GM12878 (cell line): ENCODE measurements around the gene TSPAN15. TPM values are rescaled to one million over a fixed set of nuclear protein-coding genes. Genes with fewer than 3 reads are reported as not detected.

Experiments used
- ATAC-seq: fragments of 200-7000 bp; cut with Tn5 transposase; 3 replicates; pipeline ENCODE4 v1.9.1; 2020; ENCODE audit warnings: mild to moderate bottlenecking, moderate library complexity
- BruUV-seq: library from RNA; stranded (reverse); fragments of 400-500 nt; replicated peaks from 2 replicates; lab custom pipeline; 2021; lab: Mats Ljungman, UMichigan
- CTCF ChIA-PET: fragments of 300-600 bp; sonication (Branson Sonifier 250); formaldehyde crosslinking; extraction: SDS; loops from one replicate; lab custom pipeline; 2021; ENCODE audit warnings: inconsistent platforms; lab: Yijun Ruan, JAX
- POLR2A ChIA-PET: fragments of 350-600 bp; formaldehyde crosslinking; extraction: SDS; loops from one replicate; lab custom pipeline; 2021; ENCODE audit warnings: inconsistent platforms; lab: Charles Lee
- RAD21 ChIA-PET: fragments of 300-600 bp; sonication (Branson Sonifier 250); formaldehyde crosslinking; loops from one replicate; lab custom pipeline; 2023; ENCODE audit warnings: antibody characterized with exemption; ENCODE audit not compliant: unreplicated experiment; lab: Charles Lee
- SMC1A ChIA-PET: fragments of 300-600 bp; sonication (Branson Sonifier 250); formaldehyde crosslinking; loops from one replicate; lab custom pipeline; 2023; ENCODE audit not compliant: unreplicated experiment, uncharacterized antibody; lab: Charles Lee
- DNase-seq: peaks from one replicate; pipeline ENCODE4 v3.0.0-alpha.2; 2011; ENCODE audit warnings: low read depth, low spot score
- FAIRE-seq: peaks from 3 replicates; lab custom pipeline; 2011; peaks lifted over from hg19 to GRCh38; lab: Jason Lieb, UNC
- H2AFZ ChIP-seq: 2 replicates; pipeline ENCODE4 v1.6.0; 2011; ENCODE audit warnings: low read depth, low read length, control low read depth; ENCODE audit not compliant: control insufficient read depth
- H3K27ac ChIP-seq: 2 replicates; pipeline ENCODE4 v1.5.1; 2011; ENCODE audit warnings: control low read depth; ENCODE audit not compliant: control insufficient read depth, insufficient read depth
- H3K27me3 ChIP-seq, 2 experiments: replicated peaks in 1 of 2; 2 replicates each; pipeline versions ENCODE4 v1.6.0 to v1.6.1; 2011; ENCODE audit warnings: low read length in 1 of 2; ENCODE audit not compliant: control insufficient read depth in 2 of 2, insufficient read depth in 2 of 2
- H3K36me3 ChIP-seq, 2 experiments: 2 replicates each; pipeline ENCODE4 v1.5.1; 2011; ENCODE audit warnings: low read length in 1 of 2; ENCODE audit not compliant: control insufficient read depth in 2 of 2, insufficient read depth in 2 of 2
- H3K4me1 ChIP-seq: 2 replicates; pipeline ENCODE4 v1.6.1; 2011; ENCODE audit warnings: mild to moderate bottlenecking, low read length, moderate library complexity, mixed read lengths; ENCODE audit not compliant: control insufficient read depth, insufficient read depth
- H3K4me2 ChIP-seq: 2 replicates; pipeline ENCODE4 v1.6.0; 2011; ENCODE audit warnings: control low read depth; ENCODE audit not compliant: control insufficient read depth, insufficient read depth
- H3K4me3 ChIP-seq: fragments of 200-600 bp; sonication (generic); 2 replicates; pipeline ENCODE4 v1.5.1; 2016
- H3K79me2 ChIP-seq: 2 replicates; pipeline ENCODE4 v1.6.0; 2011; ENCODE audit warnings: low read length; ENCODE audit not compliant: control insufficient read depth, insufficient read depth
- H3K9ac ChIP-seq: 2 replicates; pipeline ENCODE4 v1.8.0; 2011; ENCODE audit warnings: low read length, control low read depth, mixed read lengths; ENCODE audit not compliant: control insufficient read depth, insufficient read depth
- H3K9me3 ChIP-seq: replicated peaks from 3 replicates; pipeline ENCODE4 v1.5.1; 2011; ENCODE audit warnings: mild to moderate bottlenecking, low read length; ENCODE audit not compliant: control insufficient read depth, insufficient read depth
- H4K20me1 ChIP-seq: 2 replicates; pipeline ENCODE4 v1.6.0; 2011; ENCODE audit not compliant: control insufficient read depth, insufficient read depth
- BMI1 ChIP-seq: fragments of 450-650 bp; IDR thresholded peaks from 2 replicates; pipeline ENCODE4 v1.6.1; 2016; ENCODE audit warnings: mild to moderate bottlenecking, moderate library complexity, borderline replicate concordance
- CBX3 ChIP-seq: fragments of 200-600 bp; sonication (generic); IDR thresholded peaks from 2 replicates; pipeline ENCODE4 v1.6.1; 2016; ENCODE audit warnings: low read depth, borderline replicate concordance
- FOXK2 ChIP-seq: fragments of 450-650 bp; IDR thresholded peaks from 2 replicates; pipeline ENCODE4 v1.6.1; 2017; ENCODE audit warnings: mild to moderate bottlenecking, moderate library complexity
- MYC ChIP-seq: IDR thresholded peaks from 2 replicates; pipeline ENCODE4 v1.6.1; 2011; ENCODE audit warnings: mild to moderate bottlenecking, low read length, moderate library complexity, inconsistent platforms; ENCODE audit not compliant: insufficient read depth, insufficient replicate concordance, insufficient read length, severe bottlenecking
- PAX5 ChIP-seq: IDR thresholded peaks from 2 replicates; pipeline ENCODE4 v1.6.1; 2011; ENCODE audit warnings: low read depth, low read length, borderline replicate concordance
- POU2F2 ChIP-seq: IDR thresholded peaks from 3 replicates; pipeline ENCODE4 v1.6.1; 2011; ENCODE audit warnings: low read depth, mild to moderate bottlenecking, low read length, borderline replicate concordance
- RAD21 ChIP-seq: IDR thresholded peaks from 2 replicates; pipeline ENCODE4 v1.6.1; 2011; ENCODE audit warnings: mild to moderate bottlenecking, low read depth, low read length, moderate library complexity; ENCODE audit not compliant: insufficient read depth
- STAT1 ChIP-seq: fragments of 450-650 bp; conservative IDR thresholded peaks from 2 replicates; pipeline ENCODE4 v1.6.1; 2014; ENCODE audit warnings: antibody characterized with exemption, mild to moderate bottlenecking
- TARDBP ChIP-seq: IDR thresholded peaks from 2 replicates; pipeline ENCODE4 v1.6.1; 2016; ENCODE audit warnings: borderline replicate concordance
- WGBS: methylation state at CpG from one replicate; pipeline ENCODE4 v1.1.6; 2016; ENCODE audit warnings: low lambda C conversion rate; ENCODE audit not compliant: insufficient replicate concordance, insufficient coverage; ENCODE audit errors: missing lambda C conversion rate; 5-methylcytosine and 5-hydroxymethylcytosine counted together
- in situ Hi-C: fragments of 300-500 bp; cut with MboI; formaldehyde crosslinking; loops from 9 replicates; pipeline ENCODE4 v1.14.3; 2018; ENCODE audit warnings: mixed read lengths
- intact Hi-C: fragments of 100-400 bp; cut with micrococcal nuclease; formaldehyde crosslinking; loops from one replicate; pipeline ENCODE4 v1.14.2; 2022; ENCODE audit not compliant: unreplicated experiment
- polyA plus RNA-seq, 11 experiments: library from polyadenylated mRNA; depleted of rRNA in 4 of 11; unstranded in 6 of 11; stranded (reverse) in 5 of 11; fragments of >200 nt; fragmentation: Nextera tagmentation in 4 of 11; fragmentation: Illumina TruSeq in 1 of 11; extraction: Ambion mirVana in 4 of 11; extraction: Trizol in 1 of 11; gene quantifications; 1 replicate in 1 of 11; 2 replicates in 10 of 11; pipeline versions ENCODE4 v1.2.1 to v1.2.3, GENCODE V29; 2011 to 2016; ENCODE audit warnings: inconsistent platforms in 2 of 11, missing spikeins in 2 of 11, low read depth in 1 of 11
- total RNA-seq, 4 experiments: library from RNA; depleted of rRNA in 3 of 4; stranded (reverse); fragments of >200 nt in 3 of 4; fragmentation: Illumina TruSeq in 1 of 4; extraction: Trizol in 1 of 4; gene quantifications; 2 replicates each; pipeline versions ENCODE4 v1.2.1 to v1.2.3, GENCODE V29; 2013 to 2021
- TF ChIP-seq, protein P1 (sequence below): fragments of 450-650 bp; formaldehyde crosslinking; IDR thresholded peaks from 2 replicates; pipeline ENCODE4 v1.4.0; 2020; ENCODE audit warnings: mild to moderate bottlenecking, moderate library complexity
- TF ChIP-seq, protein P2 (sequence below): IDR thresholded peaks from 2 replicates; pipeline ENCODE4 v1.6.1; 2012; ENCODE audit warnings: low read length, inconsistent platforms
- TF ChIP-seq, protein P3 (sequence below): fragments of 450-650 bp; IDR thresholded peaks from 2 replicates; pipeline ENCODE4 v1.6.1; 2017; ENCODE audit warnings: antibody characterized with exemption, mild to moderate bottlenecking, moderate library complexity
- TF ChIP-seq, protein P4 (sequence below): IDR thresholded peaks from 2 replicates; pipeline ENCODE4 v1.6.1; 2011; ENCODE audit warnings: low read depth, low read length, improper control_type of control experiment, borderline replicate concordance

The TSPAN15 gene
- total and polyA plus RNA-seq, 10 of the 15 experiments (the other 5 are each of a cell fraction or from before 2014, with no cell fraction given), result 1.3 to 8.5 (median 2.4) TPM; not detected in 2

DNA sequence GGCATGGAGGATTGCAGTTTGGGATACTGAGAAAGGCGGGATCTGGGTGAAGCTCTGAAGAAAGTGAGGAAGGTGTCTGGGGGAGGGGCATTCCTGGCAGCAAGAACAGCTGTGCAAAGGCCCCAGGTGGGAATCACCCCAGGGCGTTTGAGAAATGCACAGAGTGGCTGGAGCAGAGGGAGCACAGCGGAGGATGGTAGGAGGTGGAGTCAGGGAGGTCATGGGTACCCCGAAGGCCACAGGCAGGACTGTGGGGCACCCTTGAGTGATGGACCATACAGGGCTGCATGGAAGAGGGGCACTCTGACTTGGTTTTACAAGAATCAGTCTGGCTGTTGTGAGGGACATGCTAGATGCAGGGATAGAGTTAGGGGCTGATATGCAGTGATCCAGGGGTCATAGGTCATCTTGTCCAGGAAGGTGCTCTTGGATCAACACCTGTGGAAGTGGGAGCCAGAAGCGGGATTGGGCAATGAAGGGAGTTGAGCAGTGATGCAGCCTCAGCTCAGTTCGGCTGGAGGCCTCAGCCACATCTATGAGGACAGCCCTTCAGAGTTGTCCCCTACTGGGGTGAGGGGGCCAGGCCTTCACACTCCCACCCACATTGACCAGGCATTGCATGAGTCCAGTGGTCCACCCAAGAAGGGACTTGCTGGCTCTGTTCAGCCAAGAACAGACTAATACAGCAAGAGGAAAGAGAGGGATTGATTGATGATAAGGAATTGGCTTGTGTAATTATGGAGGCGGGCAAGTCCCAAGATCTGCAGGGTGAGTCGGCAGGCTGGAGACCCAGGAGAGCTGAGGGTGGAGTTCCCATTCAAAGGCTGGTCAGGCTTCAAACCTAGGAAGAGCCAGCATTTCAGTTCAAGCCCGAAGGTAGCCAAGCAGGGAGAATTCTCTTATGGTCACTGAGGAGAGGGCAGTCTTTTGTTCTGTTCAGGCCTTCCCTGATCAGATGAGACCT lies 48.7 kb downstream of the TSPAN15 start:
- H3K27me3 ChIP-seq, result no peaks in the 10 kb centered on the region
- no peak overlapping the region for H2AFZ ChIP-seq
- H4K20me1 ChIP-seq, result no peaks in the 10 kb centered on the region
- 25% methylated on average over 9 of the region's 9 CpGs for WGBS
- H3K36me3 ChIP-seq, result no peaks in the 10 kb centered on the region
- H3K4me3 ChIP-seq, result no peak overlapping the region
- CTCF ChIA-PET, result interaction anchor here (1.0 to 1.1 kb wide), 2 partner anchors 15 to 137 kb away, joined by 3 read pairs; no protein-coding TSS in a partner anchor
- in situ Hi-C loops (no loop called here), intact Hi-C loops (no loop called here)
- no peak overlapping the region for H3K4me2 ChIP-seq
- DNase-seq, result no peak
- SMC1A ChIA-PET, result no interaction called here
- H3K9me3 ChIP-seq, result no peaks in the 10 kb centered on the region
- H3K79me2 ChIP-seq, result no peaks in the 10 kb centered on the region
- RAD21 ChIA-PET, result no interaction called here
- no peak for FAIRE-seq
- POLR2A ChIA-PET, result no interaction called here
- ATAC-seq, result no peak
- BruUV-seq, result no TSS peak
- no peak overlapping the region for H3K9ac ChIP-seq
- H3K4me1 ChIP-seq, result no peaks in the 10 kb centered on the region
- no peak overlapping the region for H3K27ac ChIP-seq
- TF ChIP-seq STAT1, result no peak
- TF ChIP-seq, protein P1, sequence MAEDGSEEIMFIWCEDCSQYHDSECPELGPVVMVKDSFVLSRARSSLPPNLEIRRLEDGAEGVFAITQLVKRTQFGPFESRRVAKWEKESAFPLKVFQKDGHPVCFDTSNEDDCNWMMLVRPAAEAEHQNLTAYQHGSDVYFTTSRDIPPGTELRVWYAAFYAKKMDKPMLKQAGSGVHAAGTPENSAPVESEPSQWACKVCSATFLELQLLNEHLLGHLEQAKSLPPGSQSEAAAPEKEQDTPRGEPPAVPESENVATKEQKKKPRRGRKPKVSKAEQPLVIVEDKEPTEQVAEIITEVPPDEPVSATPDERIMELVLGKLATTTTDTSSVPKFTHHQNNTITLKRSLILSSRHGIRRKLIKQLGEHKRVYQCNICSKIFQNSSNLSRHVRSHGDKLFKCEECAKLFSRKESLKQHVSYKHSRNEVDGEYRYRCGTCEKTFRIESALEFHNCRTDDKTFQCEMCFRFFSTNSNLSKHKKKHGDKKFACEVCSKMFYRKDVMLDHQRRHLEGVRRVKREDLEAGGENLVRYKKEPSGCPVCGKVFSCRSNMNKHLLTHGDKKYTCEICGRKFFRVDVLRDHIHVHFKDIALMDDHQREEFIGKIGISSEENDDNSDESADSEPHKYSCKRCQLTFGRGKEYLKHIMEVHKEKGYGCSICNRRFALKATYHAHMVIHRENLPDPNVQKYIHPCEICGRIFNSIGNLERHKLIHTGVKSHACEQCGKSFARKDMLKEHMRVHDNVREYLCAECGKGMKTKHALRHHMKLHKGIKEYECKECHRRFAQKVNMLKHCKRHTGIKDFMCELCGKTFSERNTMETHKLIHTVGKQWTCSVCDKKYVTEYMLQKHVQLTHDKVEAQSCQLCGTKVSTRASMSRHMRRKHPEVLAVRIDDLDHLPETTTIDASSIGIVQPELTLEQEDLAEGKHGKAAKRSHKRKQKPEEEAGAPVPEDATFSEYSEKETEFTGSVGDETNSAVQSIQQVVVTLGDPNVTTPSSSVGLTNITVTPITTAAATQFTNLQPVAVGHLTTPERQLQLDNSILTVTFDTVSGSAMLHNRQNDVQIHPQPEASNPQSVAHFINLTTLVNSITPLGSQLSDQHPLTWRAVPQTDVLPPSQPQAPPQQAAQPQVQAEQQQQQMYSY (CRISPR knock-in tag), result no peak
- TF ChIP-seq POU2F2, result no peak
- no peak for TF ChIP-seq PAX5
- TF ChIP-seq FOXK2, result no peak
- no peak for TF ChIP-seq TARDBP
- TF ChIP-seq BMI1, result no peak
- TF ChIP-seq, protein P2, sequence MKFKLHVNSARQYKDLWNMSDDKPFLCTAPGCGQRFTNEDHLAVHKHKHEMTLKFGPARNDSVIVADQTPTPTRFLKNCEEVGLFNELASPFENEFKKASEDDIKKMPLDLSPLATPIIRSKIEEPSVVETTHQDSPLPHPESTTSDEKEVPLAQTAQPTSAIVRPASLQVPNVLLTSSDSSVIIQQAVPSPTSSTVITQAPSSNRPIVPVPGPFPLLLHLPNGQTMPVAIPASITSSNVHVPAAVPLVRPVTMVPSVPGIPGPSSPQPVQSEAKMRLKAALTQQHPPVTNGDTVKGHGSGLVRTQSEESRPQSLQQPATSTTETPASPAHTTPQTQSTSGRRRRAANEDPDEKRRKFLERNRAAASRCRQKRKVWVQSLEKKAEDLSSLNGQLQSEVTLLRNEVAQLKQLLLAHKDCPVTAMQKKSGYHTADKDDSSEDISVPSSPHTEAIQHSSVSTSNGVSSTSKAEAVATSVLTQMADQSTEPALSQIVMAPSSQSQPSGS, result no peak
- TF ChIP-seq CBX3, result no peak
- no peak for TF ChIP-seq MYC
- TF ChIP-seq RAD21, result no peak
- TF ChIP-seq, protein P3, sequence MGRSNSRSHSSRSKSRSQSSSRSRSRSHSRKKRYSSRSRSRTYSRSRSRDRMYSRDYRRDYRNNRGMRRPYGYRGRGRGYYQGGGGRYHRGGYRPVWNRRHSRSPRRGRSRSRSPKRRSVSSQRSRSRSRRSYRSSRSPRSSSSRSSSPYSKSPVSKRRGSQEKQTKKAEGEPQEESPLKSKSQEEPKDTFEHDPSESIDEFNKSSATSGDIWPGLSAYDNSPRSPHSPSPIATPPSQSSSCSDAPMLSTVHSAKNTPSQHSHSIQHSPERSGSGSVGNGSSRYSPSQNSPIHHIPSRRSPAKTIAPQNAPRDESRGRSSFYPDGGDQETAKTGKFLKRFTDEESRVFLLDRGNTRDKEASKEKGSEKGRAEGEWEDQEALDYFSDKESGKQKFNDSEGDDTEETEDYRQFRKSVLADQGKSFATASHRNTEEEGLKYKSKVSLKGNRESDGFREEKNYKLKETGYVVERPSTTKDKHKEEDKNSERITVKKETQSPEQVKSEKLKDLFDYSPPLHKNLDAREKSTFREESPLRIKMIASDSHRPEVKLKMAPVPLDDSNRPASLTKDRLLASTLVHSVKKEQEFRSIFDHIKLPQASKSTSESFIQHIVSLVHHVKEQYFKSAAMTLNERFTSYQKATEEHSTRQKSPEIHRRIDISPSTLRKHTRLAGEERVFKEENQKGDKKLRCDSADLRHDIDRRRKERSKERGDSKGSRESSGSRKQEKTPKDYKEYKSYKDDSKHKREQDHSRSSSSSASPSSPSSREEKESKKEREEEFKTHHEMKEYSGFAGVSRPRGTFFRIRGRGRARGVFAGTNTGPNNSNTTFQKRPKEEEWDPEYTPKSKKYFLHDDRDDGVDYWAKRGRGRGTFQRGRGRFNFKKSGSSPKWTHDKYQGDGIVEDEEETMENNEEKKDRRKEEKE, result no peak
- TF ChIP-seq, protein P4, sequence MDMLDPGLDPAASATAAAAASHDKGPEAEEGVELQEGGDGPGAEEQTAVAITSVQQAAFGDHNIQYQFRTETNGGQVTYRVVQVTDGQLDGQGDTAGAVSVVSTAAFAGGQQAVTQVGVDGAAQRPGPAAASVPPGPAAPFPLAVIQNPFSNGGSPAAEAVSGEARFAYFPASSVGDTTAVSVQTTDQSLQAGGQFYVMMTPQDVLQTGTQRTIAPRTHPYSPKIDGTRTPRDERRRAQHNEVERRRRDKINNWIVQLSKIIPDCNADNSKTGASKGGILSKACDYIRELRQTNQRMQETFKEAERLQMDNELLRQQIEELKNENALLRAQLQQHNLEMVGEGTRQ, result no peak
